Ishikawa (cell line): Measurements from ENCODE around the gene TEAD1.

Experiments used
- NFIC ChIP-seq: IDR thresholded peaks from 2 replicates; pipeline ENCODE4 v1.6.1; 2012
- RAD21 ChIP-seq: IDR thresholded peaks from 2 replicates; pipeline ENCODE4 v1.6.1; 2012; ENCODE audit warnings: low read depth
- ZBTB7A ChIP-seq: IDR thresholded peaks from 2 replicates; pipeline ENCODE4 v1.6.1; 2012; ENCODE audit warnings: low read depth
- TF ChIP-seq, protein P1 (sequence below): IDR thresholded peaks from 2 replicates; pipeline ENCODE4 v1.6.1; 2012; ENCODE audit warnings: low read depth, mild to moderate bottlenecking

DNA sequence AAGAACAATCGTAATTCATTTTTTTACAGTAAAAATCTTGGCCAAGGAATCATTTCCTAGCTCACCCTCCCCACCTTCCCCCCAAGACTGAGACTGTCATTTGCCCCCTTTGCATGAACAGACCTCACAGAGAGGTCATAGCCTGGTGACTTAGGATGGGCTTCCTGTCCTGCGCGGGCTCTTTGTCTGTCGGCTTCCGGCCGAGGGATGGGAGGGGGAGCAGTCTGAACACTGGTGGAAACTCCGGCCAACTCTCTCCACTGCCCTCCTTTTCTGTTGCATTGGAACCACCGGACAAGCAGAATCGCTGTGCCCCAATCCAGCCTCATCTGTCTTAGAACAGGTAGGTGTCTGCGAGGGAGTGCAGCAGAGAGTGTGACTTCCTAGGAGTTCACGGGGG is 41.7 kb downstream of the TEAD1 start:
- no peak for TF ChIP-seq ZBTB7A
- TF ChIP-seq NFIC = no peak
- no peak for TF ChIP-seq RAD21
- TF ChIP-seq, protein P1, sequence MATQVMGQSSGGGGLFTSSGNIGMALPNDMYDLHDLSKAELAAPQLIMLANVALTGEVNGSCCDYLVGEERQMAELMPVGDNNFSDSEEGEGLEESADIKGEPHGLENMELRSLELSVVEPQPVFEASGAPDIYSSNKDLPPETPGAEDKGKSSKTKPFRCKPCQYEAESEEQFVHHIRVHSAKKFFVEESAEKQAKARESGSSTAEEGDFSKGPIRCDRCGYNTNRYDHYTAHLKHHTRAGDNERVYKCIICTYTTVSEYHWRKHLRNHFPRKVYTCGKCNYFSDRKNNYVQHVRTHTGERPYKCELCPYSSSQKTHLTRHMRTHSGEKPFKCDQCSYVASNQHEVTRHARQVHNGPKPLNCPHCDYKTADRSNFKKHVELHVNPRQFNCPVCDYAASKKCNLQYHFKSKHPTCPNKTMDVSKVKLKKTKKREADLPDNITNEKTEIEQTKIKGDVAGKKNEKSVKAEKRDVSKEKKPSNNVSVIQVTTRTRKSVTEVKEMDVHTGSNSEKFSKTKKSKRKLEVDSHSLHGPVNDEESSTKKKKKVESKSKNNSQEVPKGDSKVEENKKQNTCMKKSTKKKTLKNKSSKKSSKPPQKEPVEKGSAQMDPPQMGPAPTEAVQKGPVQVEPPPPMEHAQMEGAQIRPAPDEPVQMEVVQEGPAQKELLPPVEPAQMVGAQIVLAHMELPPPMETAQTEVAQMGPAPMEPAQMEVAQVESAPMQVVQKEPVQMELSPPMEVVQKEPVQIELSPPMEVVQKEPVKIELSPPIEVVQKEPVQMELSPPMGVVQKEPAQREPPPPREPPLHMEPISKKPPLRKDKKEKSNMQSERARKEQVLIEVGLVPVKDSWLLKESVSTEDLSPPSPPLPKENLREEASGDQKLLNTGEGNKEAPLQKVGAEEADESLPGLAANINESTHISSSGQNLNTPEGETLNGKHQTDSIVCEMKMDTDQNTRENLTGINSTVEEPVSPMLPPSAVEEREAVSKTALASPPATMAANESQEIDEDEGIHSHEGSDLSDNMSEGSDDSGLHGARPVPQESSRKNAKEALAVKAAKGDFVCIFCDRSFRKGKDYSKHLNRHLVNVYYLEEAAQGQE = no peak
